Brain microvascular endothelial cell (primary cell): ENCODE results near the gene CYP11A1.

Experiments used
- DNase-seq: peaks from one replicate; pipeline ENCODE4 v3.0.0-alpha.2; 2020
- H3K27ac ChIP-seq: fragments of 250-450 bp; sonication (Bioruptor Pico); 2 replicates; pipeline ENCODE4 v1.5.1; 2020; ENCODE audit warnings: mild to moderate bottlenecking, moderate library complexity
- H3K27me3 ChIP-seq: fragments of 250-450 bp; sonication (Bioruptor Pico); replicated peaks from 2 replicates; pipeline ENCODE4 v1.5.1; 2020; ENCODE audit warnings: mild to moderate bottlenecking
- H3K36me3 ChIP-seq: fragments of 250-450 bp; sonication (Bioruptor Pico); replicated peaks from 2 replicates; pipeline ENCODE4 v1.5.1; 2020; ENCODE audit warnings: mild to moderate bottlenecking
- H3K4me3 ChIP-seq: 2 replicates; pipeline ENCODE4 v1.5.1; 2011; ENCODE audit warnings: low read depth, mild to moderate bottlenecking, control low read depth, low read length, moderate library complexity
- CTCF ChIP-seq: IDR thresholded peaks from 2 replicates; pipeline ENCODE4 v1.5.1; 2011; ENCODE audit warnings: low read depth, mild to moderate bottlenecking, moderate library complexity, low read length, control low read depth, inconsistent platforms; ENCODE audit errors: missing control alignments
- in situ Hi-C: cut with HindIII; loops from 2 replicates; pipeline ENCODE4 v1.10.0; 2017; ENCODE audit warnings: low sequenced_read_pairs, low pct_ligation_motif_present

CYP11A1 gene

GRCh38 chr15:74343797-74344127, 23.7 kb downstream of the CYP11A1 start:
- in situ Hi-C loops: no loop called here
- Histone ChIP-seq H3K36me3 (no peaks in the 10 kb centered on the region), H3K27ac (no peak overlapping the region), H3K27me3 (no peaks in the 10 kb centered on the region), H3K4me3 (no peak overlapping the region)
- DNase-seq: no peak
- TF ChIP-seq CTCF: no peak

- no peak for DNase-seq
- Histone ChIP-seq H3K4me3 (no peak overlapping the region), H3K27me3 (no peaks in the 10 kb centered on the region), H3K27ac (no peak overlapping the region), H3K36me3 (no peaks in the 10 kb centered on the region)
- TF ChIP-seq CTCF: no peak
- in situ Hi-C loops: no loop called here
Observed at GRCh38 chr15:74343127-74343796, 24.2 kb downstream of the CYP11A1 start.

DNA sequence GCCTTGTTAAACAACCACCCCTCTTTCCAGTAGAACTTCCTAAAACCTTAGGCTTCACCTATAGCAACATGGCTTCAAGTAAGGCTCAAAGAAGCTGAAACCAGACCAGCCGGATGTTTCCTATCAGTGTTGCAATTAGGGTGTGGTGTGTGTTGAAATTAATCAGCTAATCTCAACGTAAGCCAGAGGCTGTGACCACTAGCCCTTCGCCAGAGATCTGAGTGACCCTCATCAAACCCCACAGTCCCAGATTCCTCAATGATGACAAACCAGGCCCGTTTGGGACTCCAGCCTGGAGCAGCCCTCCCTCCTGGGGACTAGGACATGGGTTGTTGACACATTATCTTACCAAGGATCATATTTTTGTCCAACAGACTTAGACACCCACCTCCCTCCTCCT, 27.3 kb downstream of the CYP11A1 start:
- in situ Hi-C loops: no loop called here
- peak; percentile 13 for DNase-seq
- no peaks in the 10 kb centered on the region for H3K36me3 ChIP-seq
- no peaks in the 10 kb centered on the region for H3K27me3 ChIP-seq
- H3K27ac ChIP-seq: no peak overlapping the region
- H3K4me3 ChIP-seq: no peak overlapping the region
- no peak for TF ChIP-seq CTCF

DNA sequence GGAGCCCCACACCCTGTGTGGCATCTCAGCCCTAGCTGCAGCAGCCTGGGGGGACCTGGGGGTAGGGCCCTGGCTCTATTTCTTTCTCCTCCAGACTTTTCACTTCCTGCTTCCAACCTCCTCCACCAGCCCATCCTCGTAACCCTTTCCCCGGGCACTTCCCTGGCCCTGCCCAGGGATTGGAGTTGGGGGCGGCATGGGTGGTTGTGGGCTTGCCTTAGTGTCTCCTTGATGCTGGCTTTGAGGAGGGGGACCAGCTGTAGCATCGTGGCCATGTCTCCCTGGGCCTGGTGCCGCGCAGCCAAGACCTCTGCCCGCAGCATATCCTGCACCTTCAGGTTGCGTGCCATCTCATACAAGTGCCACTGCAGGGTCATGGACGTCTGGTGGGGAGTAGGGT, 28.1 kb downstream of the CYP11A1 start:
- H3K36me3 ChIP-seq: no peaks in the 10 kb centered on the region
- H3K27me3 ChIP-seq: no peaks in the 10 kb centered on the region
- TF ChIP-seq CTCF: no peak
- H3K27ac ChIP-seq: no peak overlapping the region
- in situ Hi-C loops: no loop called here
- DNase-seq: no peak
- no peak overlapping the region for H3K4me3 ChIP-seq

GRCh38 chr15:74338676-74339075, 28.8 kb downstream of the CYP11A1 start:
- H3K27ac ChIP-seq: no peak overlapping the region
- DNase-seq: no peak
- in situ Hi-C loops: no loop called here
- H3K36me3 ChIP-seq: no peaks in the 10 kb centered on the region
- no peak for TF ChIP-seq CTCF
- no peak overlapping the region for H3K4me3 ChIP-seq
- no peaks in the 10 kb centered on the region for H3K27me3 ChIP-seq

GRCh38 chr15:74337607-74338211, 29.7 kb downstream of the CYP11A1 start:
- in situ Hi-C loops: no loop called here
- Histone ChIP-seq H3K27ac (no peak overlapping the region), H3K36me3 (no peaks in the 10 kb centered on the region), H3K27me3 (no peaks in the 10 kb centered on the region), H3K4me3 (no peak overlapping the region)
- TF ChIP-seq CTCF: no peak
- no peak for DNase-seq
